Fibroblast of mammary gland (primary cell): Measurements from ENCODE around the gene SCAMP3.

ENCODE experiments used
- DNase-seq: peaks from one replicate; pipeline ENCODE4 v3.0.0-alpha.2; 2010; ENCODE audit warnings: low read depth
- H3K4me3 ChIP-seq: 2 replicates; pipeline ENCODE4 v1.5.1; 2011; ENCODE audit warnings: low read depth, mild to moderate bottlenecking, low read length, moderate library complexity; ENCODE audit not compliant: control insufficient read depth
- TF ChIP-seq, protein P1 (sequence below): conservative IDR thresholded peaks from 2 replicates; pipeline ENCODE4 v1.5.1; 2011; ENCODE audit warnings: low read depth, low read length, inconsistent platforms; ENCODE audit not compliant: control insufficient read depth, insufficient read depth

Gene SCAMP3

DNA sequence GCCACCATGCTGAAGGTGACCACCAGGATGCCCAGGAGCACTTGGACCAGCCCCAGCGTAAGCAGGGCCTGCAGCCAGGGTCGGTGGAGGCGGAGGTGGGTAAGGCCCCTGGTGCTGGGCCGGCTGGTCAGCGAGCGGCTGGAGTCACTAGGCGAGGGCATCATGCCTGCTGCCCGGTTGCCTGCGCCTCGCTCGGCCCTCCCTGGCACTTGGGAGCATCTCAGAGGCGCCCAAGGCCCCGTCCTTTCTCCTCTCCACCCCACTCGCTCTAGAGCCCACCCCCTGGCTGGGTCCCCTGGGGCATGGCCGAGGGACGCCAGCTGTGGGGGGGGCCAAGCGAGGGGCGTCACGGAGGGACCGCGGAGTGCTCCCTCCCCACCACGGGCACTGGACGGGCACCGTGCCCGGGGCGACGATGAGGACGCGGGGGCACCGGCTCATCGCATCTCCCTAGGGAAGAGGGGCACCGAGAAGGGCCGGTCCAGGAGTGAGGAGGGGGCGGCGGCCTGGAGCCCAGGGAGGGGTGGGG lies 7.4 kb downstream of the SCAMP3 start:
- no peak for DNase-seq
- TF ChIP-seq, protein P1, sequence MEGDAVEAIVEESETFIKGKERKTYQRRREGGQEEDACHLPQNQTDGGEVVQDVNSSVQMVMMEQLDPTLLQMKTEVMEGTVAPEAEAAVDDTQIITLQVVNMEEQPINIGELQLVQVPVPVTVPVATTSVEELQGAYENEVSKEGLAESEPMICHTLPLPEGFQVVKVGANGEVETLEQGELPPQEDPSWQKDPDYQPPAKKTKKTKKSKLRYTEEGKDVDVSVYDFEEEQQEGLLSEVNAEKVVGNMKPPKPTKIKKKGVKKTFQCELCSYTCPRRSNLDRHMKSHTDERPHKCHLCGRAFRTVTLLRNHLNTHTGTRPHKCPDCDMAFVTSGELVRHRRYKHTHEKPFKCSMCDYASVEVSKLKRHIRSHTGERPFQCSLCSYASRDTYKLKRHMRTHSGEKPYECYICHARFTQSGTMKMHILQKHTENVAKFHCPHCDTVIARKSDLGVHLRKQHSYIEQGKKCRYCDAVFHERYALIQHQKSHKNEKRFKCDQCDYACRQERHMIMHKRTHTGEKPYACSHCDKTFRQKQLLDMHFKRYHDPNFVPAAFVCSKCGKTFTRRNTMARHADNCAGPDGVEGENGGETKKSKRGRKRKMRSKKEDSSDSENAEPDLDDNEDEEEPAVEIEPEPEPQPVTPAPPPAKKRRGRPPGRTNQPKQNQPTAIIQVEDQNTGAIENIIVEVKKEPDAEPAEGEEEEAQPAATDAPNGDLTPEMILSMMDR: no peak

DNA sequence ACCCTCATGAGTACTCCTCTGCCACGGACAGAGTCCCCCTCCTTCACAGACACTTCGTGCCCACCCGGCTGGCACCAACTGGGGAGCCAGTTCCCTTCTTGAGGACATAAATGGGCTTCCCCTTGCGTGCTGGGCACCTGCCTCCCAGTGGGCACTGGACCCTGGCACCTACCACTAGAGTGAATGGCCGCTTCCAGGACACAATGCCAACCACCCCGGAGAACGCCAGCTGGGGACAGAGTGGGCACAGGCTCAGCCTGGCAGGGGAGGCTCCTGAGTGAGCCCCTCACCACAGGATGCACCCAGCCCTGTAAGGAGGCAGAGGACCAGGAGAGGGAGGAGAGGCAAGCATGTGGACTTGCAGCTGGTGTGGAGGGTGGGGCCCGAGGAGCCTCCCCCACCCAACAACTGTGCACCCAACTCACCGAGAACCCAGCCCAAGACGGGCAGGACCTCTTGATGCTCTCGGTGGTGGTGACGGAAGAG lies 7.9 kb downstream of the SCAMP3 start:
- TF ChIP-seq, protein P1: no peak
- H3K4me3 ChIP-seq: peak overlapping the region; percentile 61
- DNase-seq: no peak

More for the DNA sequence above, 7.4 kb downstream of the SCAMP3 start:
- H3K4me3 ChIP-seq: peak overlapping the region; percentile 61

DNA sequence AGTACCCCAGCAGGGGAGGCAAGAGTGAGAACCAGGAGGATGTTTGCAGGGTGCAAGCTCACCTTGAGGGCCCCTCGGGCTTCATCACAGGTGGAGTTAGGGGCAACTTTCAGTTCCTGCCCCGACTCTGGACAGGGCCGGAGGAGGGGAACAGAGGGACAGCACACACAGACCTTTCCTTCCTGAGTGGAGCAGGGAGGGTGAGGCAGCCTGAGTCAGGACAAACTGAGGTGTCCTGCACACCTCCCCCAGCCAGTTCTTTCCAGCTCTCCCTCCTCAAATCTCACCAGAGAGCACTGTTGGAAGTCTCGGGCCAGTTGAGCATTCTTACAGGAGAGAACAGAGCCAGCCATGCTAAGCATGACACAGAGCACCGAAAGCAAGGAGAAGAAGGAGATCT lies 8.4 kb downstream of the SCAMP3 start:
- peak overlapping the region; percentile 61 for H3K4me3 ChIP-seq
- no peak for DNase-seq
- TF ChIP-seq, protein P1: no peak

DNA sequence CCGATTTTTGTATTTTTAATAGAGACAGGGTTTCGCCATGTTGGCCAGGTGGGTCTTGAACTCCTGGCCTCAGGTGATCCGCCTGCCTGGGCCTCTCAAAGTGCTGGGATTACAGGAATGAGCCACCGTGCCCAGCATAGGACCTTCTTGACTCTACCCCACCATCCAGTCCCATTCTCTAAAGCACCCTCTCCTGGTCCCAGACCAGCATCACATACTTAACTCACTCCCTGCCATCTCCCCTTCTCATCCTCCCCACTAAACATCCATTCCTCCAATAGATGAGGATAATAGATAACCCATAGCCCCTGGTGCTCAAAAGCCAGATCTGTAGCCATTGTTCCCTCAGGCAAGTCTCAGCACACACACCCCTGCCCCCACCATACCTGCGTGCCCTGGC lies 9.0 kb downstream of the SCAMP3 start:
- no peak for DNase-seq
- TF ChIP-seq, protein P1: peak; percentile 9
- H3K4me3 ChIP-seq: peak overlapping the region; percentile 61

DNA sequence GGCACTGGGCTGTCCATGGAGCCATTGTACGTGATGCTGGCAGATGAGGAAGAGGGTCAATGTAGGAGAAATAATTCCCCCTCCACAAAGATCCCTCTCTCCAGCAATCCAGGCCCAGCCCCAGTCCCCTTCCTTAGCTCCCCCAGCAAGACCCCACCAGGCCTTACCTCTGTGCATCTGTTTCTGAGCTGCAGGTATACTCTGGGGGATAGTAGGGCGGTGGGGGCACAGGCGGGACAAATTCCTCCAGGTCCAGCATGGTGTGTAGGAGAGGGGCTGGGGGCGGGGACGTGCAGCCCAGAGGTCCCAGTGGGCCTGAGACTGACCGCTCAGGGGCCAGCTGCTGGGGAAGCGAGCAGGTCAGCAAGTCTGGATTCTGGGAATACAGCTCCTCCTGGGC lies 10.6 kb downstream of the SCAMP3 start:
- DNase-seq: no peak
- H3K4me3 ChIP-seq: no peak overlapping the region
- TF ChIP-seq, protein P1: no peak

DNA sequence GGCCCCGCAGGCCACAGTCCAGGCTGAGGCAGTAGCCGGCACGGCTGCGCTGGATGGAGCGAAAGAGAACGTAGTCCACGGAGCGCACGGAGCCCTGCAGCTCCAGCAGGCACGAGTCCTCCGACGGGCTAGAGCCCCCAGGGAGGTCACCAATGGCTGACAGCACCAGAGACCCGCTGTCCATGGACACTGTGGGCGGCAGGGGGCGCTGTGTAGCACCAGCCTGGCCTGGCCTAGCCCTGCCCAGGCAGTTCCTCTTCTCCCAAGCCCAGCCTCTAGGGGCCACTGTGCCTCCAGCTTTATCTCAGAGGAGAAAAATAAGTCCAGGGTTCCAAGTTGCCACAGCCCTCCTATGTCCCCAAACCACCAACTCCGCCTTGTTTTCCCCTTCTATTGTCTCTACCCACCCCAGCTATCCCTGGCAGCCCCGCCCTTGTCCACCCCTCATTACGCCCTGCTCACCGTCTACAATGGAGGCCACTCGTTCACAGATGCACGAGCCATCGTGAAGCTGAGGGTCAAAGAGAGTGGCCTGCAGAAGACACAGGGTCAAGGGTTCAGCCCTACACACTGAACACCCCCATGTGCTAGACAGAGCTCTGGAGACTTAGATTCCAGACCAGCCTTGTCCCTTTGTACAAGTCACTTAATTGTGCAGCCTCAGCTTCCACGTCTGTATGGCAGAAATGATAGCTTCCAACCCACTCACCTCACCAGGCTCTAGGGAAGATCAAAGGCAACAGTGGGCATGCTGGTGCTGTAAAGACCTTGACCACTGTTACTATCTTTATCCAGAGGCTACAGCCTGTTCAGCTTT lies 11.3 kb downstream of the SCAMP3 start:
- DNase-seq: peak; percentile 90
- TF ChIP-seq, protein P1: peak; percentile 99
- no peak overlapping the region for H3K4me3 ChIP-seq
